Fibroblast of peridontal ligament (primary cell): ENCODE data around the gene SYNPO.
A peak's percentile ranks its signal among the peaks of the same experiment; 100 is the strongest.

ENCODE experiments used
- DNase-seq: peaks from one replicate; pipeline ENCODE4 v3.0.0-alpha.2; 2010; ENCODE audit errors: extremely low read depth

SYNPO gene

GRCh38 chr5:150641006-150641570 lies 628 bp downstream of the SYNPO start:
- DNase-seq: peak; percentile 62

- DNase-seq: no peak
These were observed 1.5 kb downstream of the SYNPO start for GRCh38 chr5:150641824-150642566.

GRCh38 chr5:150642567-150642927 lies 2.1 kb downstream of the SYNPO start:
- peak; percentile 86 for DNase-seq

GRCh38 chr5:150642991-150643710 lies 2.7 kb downstream of the SYNPO start:
- DNase-seq: no peak

GRCh38 chr5:150644058-150644457 lies 3.6 kb downstream of the SYNPO start:
- no peak for DNase-seq

- no peak for DNase-seq
These were observed 4.1 kb downstream of the SYNPO start for GRCh38 chr5:150644514-150644913.

- peak; percentile 96 for DNase-seq
These were observed 4.7 kb downstream of the SYNPO start for GRCh38 chr5:150645070-150645700.

GRCh38 chr5:150647275-150648251 lies 7.1 kb downstream of the SYNPO start:
- no peak for DNase-seq

- no peak for DNase-seq
These were observed 8.0 kb downstream of the SYNPO start for GRCh38 chr5:150648294-150649107.

- no peak for DNase-seq
These were observed 8.9 kb downstream of the SYNPO start for GRCh38 chr5:150649108-150650020.

GRCh38 chr5:150650021-150651006 lies 9.9 kb downstream of the SYNPO start:
- no peak for DNase-seq

- no peak for DNase-seq
These were observed 10.9 kb downstream of the SYNPO start for GRCh38 chr5:150651382-150651781.

- DNase-seq: no peak
These were observed 11.6 kb downstream of the SYNPO start for GRCh38 chr5:150651924-150652671.

GRCh38 chr5:150653145-150653761 lies 12.8 kb downstream of the SYNPO start:
- DNase-seq: peak; percentile 80

GRCh38 chr5:150653762-150654556 lies 13.5 kb downstream of the SYNPO start:
- DNase-seq: peak; percentile 57

- no peak for DNase-seq
These were observed 14.8 kb downstream of the SYNPO start for GRCh38 chr5:150655221-150655620.
